Astrocyte (in vitro differentiated cells and primary cell): ENCODE results near the gene TEAD4.

Source experiments
- CTCF ChIP-seq: IDR thresholded peaks from 2 replicates; pipeline ENCODE4 v1.5.1; 2011; ENCODE audit warnings: low read depth, mild to moderate bottlenecking, inconsistent platforms, low read length, moderate library complexity; ENCODE audit not compliant: insufficient read depth
- EZH2 ChIP-seq: IDR thresholded peaks from 2 replicates; pipeline ENCODE4 v1.6.1; 2012; ENCODE audit warnings: mild to moderate bottlenecking, low read length, inconsistent platforms; ENCODE audit not compliant: insufficient read depth

GRCh38 chr12:3078086-3078820, 119.1 kb downstream of the TEAD4 start:
- TF ChIP-seq CTCF (no peak), EZH2 (no peak)
